Amygdala (tissue), 56 donors: ENCODE measurements around the gene ARVCF.
"Not testable (repeated sequence)": the region's sequence is repeated elsewhere in the genome, so short reads cannot be mapped to it uniquely, and the experiment has no call there.

Source experiments
- DNase-seq, 56 donors: peaks; one replicate each; lab custom pipeline; 2025; lab: John Stamatoyannopoulos, UW

ARVCF gene

DNA sequence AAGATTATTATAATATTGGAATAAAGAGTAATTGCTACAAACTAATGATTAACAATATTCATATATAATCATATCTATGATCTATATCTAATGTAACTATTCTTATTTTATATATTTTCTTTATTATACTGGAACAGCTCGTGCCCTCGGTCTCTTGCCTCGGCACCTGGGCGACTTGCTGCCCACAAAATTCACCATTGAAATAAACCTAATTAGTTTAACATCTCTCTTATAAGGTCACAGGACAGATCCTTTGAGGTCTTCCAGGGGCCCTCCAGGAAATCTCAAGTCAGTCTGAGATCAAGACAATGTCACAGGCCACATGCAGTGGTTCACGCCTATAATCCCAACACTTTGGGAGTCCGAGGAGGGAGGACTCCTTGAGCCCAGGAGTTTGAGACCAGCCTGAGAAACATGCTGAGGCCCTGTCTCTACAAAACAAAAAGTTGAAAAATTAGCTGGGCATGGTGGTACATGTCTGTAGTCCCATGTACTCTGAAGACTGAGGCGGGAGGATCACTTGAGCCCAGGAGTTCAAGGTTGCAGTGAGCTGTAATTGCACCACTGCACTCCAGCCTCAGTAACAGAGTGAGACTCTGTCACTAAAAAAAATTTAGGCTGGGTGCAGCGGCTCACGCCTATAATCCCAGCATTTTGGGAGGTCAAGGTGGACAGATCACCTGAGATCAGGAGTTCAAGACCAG, 68.4 kb downstream of the ARVCF start:
- DNase-seq = no peak

- peak in 3 of 56 donors; percentile 12 to 37 (median 24) for DNase-seq
Measured at GRCh38 chr22:19943082-19944026, 73.3 kb downstream of the ARVCF start.

DNA sequence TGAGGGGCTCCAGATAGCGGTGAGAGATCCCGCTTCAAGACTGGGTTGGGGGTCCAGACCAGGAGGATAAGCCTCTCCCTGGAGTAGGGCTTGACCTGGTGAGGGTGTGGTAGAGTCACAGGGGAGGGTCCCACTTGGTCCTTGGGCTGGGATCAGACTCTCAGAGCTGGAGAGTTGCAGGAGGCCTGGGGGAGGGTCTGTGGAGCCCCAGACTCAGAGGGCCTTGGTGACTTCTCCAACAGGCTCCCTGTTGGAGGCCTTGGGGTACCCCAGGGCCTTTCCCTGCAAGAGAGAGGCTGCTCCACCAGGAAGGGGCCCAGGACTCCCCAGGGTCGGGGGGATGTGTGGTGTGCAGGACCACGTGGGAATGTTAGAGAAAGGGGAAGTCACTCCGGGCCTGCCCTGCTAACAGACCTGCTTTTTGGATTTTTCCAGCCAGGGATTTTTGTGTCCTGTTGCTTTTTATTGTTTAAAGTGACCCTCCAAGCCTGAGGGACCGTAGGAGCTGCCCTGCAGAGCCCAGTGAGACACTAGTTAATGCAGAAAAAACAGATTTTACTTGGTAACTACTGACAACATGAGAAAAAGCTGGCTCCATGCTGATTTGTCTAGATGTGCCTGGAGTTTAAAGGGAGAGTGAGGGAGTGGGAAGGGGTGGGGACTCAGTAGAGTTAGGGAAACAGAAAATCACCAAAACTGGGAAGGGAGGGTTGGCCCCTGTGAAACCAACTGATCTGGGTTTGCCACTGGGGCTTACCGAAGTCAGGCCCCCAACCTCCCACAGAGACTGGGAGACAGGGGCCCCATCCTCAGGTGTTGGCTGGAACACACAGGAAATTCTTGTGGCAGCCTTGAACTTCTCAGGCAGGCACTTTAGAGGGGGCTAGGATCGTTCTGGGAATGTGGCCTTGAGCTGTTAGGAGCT, 74.2 kb downstream of the ARVCF start:
- peak in 12 of 56 donors; percentile 13 to 61 (median 42) for DNase-seq

GRCh38 chr22:19941365-19942082, 75.1 kb downstream of the ARVCF start, which contains the start of the genes COMT and TXNRD2:
TSS of gene COMT (plus strand) at chr22:19941772. CDS start at chr22:19962527, 20,755 bp downstream.
TSS of gene TXNRD2 (minus strand) at chr22:19941818. CDS start at chr22:19941803, 15 bp downstream.
- DNase-seq = peak in 29 of 56 donors; percentile 17 to 70 (median 43)

- no peak for DNase-seq
Measured at GRCh38 chr22:19940536-19941364, 75.9 kb downstream of the ARVCF start.

- DNase-seq = no peak
Measured at GRCh38 chr22:19937616-19938473, 78.8 kb downstream of the ARVCF start.

DNA sequence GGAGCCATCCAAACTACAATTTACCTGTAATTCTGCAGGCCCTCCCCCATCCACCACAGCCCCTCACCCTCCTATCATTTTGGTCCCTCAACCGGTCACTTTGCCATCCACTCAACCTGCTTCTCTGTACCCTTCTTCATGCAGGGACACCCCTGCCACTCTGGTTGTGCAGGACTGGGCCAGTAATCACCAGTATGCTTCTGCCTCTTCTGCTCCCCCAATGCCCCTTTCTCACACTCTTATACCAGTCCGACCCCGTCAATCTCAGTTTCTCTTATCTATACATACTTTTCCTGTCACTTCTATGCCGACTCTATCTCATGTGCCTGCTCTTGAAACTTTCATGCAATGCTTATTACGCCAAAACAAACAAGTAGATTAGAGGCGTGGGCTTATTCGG, 80.1 kb downstream of the ARVCF start:
- DNase-seq = no peak

DNA sequence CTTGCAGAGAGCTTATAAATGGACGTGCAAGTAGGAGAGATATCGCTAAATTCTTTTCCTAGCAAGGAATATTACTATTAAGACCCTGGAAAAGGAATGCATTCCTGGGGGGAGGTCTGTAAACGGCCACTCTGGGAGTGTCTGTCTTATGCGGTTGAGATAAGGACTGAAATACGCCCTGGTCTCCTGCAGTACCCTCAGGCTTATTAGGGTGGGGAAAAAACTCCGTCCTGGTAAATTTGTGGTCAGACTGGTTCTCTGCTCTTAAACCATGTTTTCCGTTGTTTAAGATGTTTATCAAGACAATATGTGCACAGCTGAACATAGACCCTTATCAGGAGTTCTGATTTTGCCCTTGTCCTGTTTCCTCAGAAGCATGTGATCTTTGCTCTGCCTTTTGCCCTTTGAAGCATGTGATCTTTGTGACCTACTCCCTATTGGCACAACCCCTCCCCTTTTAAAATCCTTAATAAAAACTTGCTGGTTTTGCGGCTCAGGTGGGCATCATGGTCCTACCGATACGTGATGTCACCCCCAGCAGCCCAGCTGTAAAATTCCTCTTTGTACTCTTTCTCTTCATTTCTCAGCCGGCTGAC, 81.4 kb downstream of the ARVCF start:
- DNase-seq = not testable (repeated sequence)

DNA sequence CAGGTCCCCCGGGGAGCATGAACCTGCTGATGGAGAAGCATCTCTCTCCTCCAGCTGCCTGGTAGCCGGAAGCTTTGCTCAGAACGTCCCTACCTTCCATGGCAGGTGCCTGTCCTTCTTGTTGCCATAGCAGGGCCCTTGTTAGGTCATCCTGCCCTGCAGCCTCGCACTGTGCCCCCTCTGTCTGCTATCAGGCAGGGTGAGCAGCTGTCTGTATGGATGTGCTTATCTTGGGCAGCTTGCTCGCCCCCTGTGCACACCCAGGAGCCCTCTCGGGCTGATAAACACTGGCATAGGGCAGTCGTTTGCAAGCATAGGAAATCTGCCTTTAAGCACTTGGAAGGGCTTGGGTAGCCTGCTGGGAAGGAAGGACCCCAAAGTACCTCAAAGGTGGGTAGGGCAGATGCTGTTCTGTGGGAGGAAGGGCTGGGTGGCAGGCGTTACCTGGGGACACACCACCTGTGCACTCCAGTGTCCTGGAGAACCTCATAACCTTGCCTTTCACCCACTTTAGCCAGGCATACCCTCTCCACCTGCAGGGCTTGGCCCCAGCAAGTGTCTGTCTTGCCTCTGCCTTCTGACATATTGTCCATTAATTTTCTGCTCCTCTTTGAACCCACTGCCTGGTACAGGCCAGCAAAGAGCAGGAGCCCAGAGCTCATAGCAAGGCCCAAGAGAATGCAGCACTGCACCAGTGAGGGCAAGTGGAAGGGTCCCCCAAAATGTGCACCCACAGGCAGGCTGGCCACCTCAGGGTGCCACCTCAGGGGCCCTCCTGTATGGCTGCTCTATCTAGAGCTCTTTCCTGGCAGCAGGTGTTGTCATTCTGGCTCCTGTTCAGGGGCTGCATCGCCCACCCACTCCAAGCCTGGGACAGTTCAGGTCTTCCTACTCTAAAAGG, 83.0 kb downstream of the ARVCF start:
- no peak for DNase-seq

DNA sequence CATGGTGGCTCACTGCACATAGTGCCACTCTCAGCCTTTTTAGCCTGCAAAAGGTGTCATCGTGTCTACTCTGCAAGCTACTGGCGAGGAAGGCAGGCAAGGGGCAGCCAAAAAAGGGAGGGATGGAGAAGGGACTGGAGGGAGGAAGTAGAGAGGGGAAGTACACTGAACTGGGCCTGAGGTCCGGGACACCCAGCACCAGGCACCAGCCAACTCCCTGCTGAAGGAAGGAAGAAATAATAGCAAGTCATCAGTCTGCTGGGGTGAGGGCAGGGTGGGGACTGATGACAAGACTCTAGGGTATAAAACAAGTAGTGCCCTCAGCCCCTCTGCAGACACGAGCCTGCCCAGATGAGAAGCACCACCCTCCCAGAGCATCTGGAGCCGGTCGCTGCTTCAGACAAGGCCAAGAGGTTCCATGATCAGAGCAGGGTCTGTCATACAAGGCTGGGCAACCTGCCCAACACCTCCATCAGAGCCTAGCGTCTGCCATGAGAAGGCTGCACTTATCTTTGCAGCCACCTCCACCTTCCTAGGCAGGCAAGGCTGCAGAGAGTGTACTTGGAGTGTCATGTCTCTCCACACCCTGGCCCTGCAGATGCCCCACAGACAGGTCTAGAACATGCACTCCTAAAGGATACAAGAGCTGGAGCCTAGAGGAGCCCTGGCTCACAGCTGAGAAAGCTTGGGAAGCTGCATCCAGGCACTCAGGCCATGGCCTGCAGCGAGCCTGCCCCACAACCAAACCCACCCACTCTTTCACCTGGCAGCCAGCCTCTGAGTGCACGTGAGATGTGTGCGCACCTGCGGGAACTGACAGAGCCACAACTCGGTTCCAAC, 84.0 kb downstream of the ARVCF start:
- DNase-seq = no peak

- DNase-seq = no peak
Measured at GRCh38 chr22:19931514-19931913, 85.1 kb downstream of the ARVCF start.

GRCh38 chr22:19930551-19931486, 85.8 kb downstream of the ARVCF start:
- DNase-seq = peak in 5 of 56 donors; percentile 5 to 19 (median 16)

GRCh38 chr22:19929586-19930550, 86.8 kb downstream of the ARVCF start:
- DNase-seq = no peak
